PC-3 (cell line): ENCODE data around the gene ILDR1. TPM values are rescaled to one million over a fixed set of nuclear protein-coding genes. Genes with fewer than 3 reads are reported as not detected.

ENCODE experiments used
- ATAC-seq: fragments of 200-7000 bp; cut with Tn5 transposase; 2 replicates; pipeline ENCODE4 v1.9.1; 2020; ENCODE audit warnings: mild to moderate bottlenecking, moderate library complexity
- BruUV-seq: library from RNA; stranded (reverse); fragments of 400-500 nt; replicated peaks from 2 replicates; lab custom pipeline; 2021; lab: Mats Ljungman, UMichigan
- CTCF ChIA-PET: fragments of 300-600 bp; sonication (Branson Sonifier 250); formaldehyde crosslinking; loops from one replicate; lab custom pipeline; 2022; ENCODE audit warnings: antibody characterized with exemption; lab: Charles Lee
- POLR2A ChIA-PET: fragments of 300-600 bp; sonication (Branson Sonifier 250); formaldehyde crosslinking; loops from one replicate; lab custom pipeline; 2022; ENCODE audit warnings: antibody characterized with exemption; ENCODE audit not compliant: unreplicated experiment; lab: Charles Lee
- DNase-seq: peaks from one replicate; pipeline ENCODE4 v3.0.0-alpha.2; 2015
- H2AFZ ChIP-seq: fragments of 300-600 bp; sonication (generic); 2 replicates; pipeline ENCODE4 v1.6.0; 2016; ENCODE audit warnings: antibody characterized with exemption, low read length
- H3F3A ChIP-seq: fragments of 300-600 bp; sonication (generic); one replicate; pipeline ENCODE4 v1.6.0; 2017; ENCODE audit warnings: antibody characterized with exemption, low read length, control low read depth, mild to moderate bottlenecking; ENCODE audit not compliant: unreplicated experiment
- H3K27ac ChIP-seq: fragments of 300-600 bp; sonication (generic); 2 replicates; pipeline ENCODE4 v1.5.1; 2016; ENCODE audit warnings: mild to moderate bottlenecking, low read length
- H3K27me3 ChIP-seq: fragments of 300-600 bp; sonication (generic); 2 replicates; pipeline ENCODE4 v1.6.1; 2016; ENCODE audit warnings: low read length, mixed read lengths
- H3K36me3 ChIP-seq: fragments of 300-600 bp; sonication (generic); 2 replicates; pipeline ENCODE4 v1.6.1; 2016; ENCODE audit warnings: low read depth, mixed run types, low read length, mixed read lengths
- H3K4me1 ChIP-seq: fragments of 300-600 bp; sonication (generic); 2 replicates; pipeline ENCODE4 v1.5.1; 2016; ENCODE audit warnings: low read length; ENCODE audit not compliant: insufficient read depth
- H3K4me2 ChIP-seq: fragments of 300-600 bp; sonication (generic); 2 replicates; pipeline ENCODE4 v1.6.0; 2016; ENCODE audit warnings: low read length
- H3K4me3 ChIP-seq: fragments of 300-600 bp; sonication (generic); 2 replicates; pipeline ENCODE4 v1.5.1; 2016; ENCODE audit warnings: mild to moderate bottlenecking, low read length, mixed read lengths
- H3K79me2 ChIP-seq: fragments of 300-600 bp; sonication (generic); 2 replicates; pipeline ENCODE4 v1.6.1; 2017; ENCODE audit warnings: low read length, mixed read lengths
- H3K9ac ChIP-seq: fragments of 300-600 bp; sonication (generic); 2 replicates; pipeline ENCODE4 v1.6.0; 2016; ENCODE audit warnings: mild to moderate bottlenecking, low read length
- H3K9me2 ChIP-seq: fragments of 300-600 bp; sonication (generic); replicated peaks from 2 replicates; pipeline ENCODE4 v1.6.1; 2016; ENCODE audit warnings: mixed run types, low read length, mixed read lengths
- H3K9me3 ChIP-seq: fragments of 300-600 bp; sonication (generic); 2 replicates; pipeline ENCODE4 v1.6.1; 2016; ENCODE audit warnings: low read length, mixed read lengths
- H4K20me1 ChIP-seq: fragments of 300-600 bp; sonication (generic); 2 replicates; pipeline ENCODE4 v1.6.1; 2016; ENCODE audit warnings: low read length, mixed read lengths
- EZH2 ChIP-seq: fragments of 300-600 bp; sonication (generic); IDR thresholded peaks from one replicate; pipeline ENCODE4 v1.6.1; 2017; ENCODE audit warnings: antibody characterized with exemption, mild to moderate bottlenecking, low read length; ENCODE audit not compliant: unreplicated experiment
- EZH2phosphoT487 ChIP-seq: fragments of 300-600 bp; sonication (generic); IDR thresholded peaks from 2 replicates; pipeline ENCODE4 v1.6.1; 2018; ENCODE audit warnings: mild to moderate bottlenecking, antibody characterized with exemption, low read length, borderline replicate concordance
- intact Hi-C: fragments of 100-400 bp; cut with micrococcal nuclease; formaldehyde crosslinking; loops from 2 replicates; pipeline ENCODE4 v1.9.0; 2023
- total RNA-seq: library from RNA; depleted of rRNA; stranded (reverse); fragments of >200 nt; gene quantifications from 2 replicates; pipeline ENCODE4 v1.2.3, GENCODE V29; 2014
- TF ChIP-seq, protein P1 (sequence below): fragments of 300-600 bp; sonication (generic); conservative IDR thresholded peaks from 2 replicates; pipeline ENCODE4 v1.5.1; 2017; ENCODE audit warnings: antibody characterized with exemption, low read depth, mild to moderate bottlenecking, low read length

ILDR1 gene
- total RNA-seq, 1 experiment from 2014 or later: 5.6 TPM

DNA sequence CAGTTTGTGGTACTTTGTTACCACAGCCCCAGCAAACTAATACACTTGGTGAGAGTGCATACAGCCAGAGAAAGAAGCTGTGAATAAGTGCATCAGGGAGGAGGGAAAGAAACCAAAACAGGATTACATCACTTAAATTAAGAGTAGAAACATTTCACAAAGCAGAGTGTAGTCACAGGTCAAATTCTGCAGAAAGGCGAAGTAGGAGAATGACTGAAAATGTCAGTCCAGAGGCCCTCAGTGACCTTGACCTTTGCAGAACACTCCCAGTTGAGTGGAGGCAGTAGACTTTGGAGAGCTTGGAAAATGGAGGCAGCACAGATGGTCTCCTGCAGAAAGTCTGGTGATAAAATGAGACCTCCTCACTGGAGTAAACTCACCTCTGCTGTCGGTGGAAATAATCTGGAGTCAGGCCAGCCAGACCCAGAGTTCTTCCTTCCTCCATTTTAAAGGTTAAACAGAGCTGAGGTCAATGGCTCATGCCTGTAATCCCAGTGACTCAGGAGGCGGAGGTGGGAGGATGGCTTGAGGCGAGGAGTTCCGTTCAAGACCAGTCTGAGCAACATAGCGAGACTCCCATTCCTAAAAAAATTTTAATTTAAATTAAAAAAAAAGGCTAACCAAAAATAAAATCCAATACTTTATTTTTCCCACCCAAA is 38.1 kb upstream of the ILDR1 start:
- H3K27me3 ChIP-seq: no peaks in the 10 kb centered on the region
- no peak overlapping the region for H3K4me3 ChIP-seq
- CTCF ChIA-PET: no interaction called here
- H3K27ac ChIP-seq: no peak overlapping the region
- H3K36me3 ChIP-seq: no peaks in the 10 kb centered on the region
- H3F3A ChIP-seq: no peaks in the 10 kb centered on the region
- no peaks in the 10 kb centered on the region for H3K9me2 ChIP-seq
- no peaks in the 10 kb centered on the region for H3K4me1 ChIP-seq
- no peak overlapping the region for H2AFZ ChIP-seq
- H3K9me3 ChIP-seq: no peaks in the 10 kb centered on the region
- H4K20me1 ChIP-seq: no peaks in the 10 kb centered on the region
- no peak overlapping the region for H3K4me2 ChIP-seq
- BruUV-seq: no TSS peak
- ATAC-seq (no peak), DNase-seq (no peak)
- H3K79me2 ChIP-seq: no peaks in the 10 kb centered on the region
- intact Hi-C loops: no loop called here
- TF ChIP-seq EZH2 (no peak), EZH2phosphoT487 (no peak)
- TF ChIP-seq, protein P1, sequence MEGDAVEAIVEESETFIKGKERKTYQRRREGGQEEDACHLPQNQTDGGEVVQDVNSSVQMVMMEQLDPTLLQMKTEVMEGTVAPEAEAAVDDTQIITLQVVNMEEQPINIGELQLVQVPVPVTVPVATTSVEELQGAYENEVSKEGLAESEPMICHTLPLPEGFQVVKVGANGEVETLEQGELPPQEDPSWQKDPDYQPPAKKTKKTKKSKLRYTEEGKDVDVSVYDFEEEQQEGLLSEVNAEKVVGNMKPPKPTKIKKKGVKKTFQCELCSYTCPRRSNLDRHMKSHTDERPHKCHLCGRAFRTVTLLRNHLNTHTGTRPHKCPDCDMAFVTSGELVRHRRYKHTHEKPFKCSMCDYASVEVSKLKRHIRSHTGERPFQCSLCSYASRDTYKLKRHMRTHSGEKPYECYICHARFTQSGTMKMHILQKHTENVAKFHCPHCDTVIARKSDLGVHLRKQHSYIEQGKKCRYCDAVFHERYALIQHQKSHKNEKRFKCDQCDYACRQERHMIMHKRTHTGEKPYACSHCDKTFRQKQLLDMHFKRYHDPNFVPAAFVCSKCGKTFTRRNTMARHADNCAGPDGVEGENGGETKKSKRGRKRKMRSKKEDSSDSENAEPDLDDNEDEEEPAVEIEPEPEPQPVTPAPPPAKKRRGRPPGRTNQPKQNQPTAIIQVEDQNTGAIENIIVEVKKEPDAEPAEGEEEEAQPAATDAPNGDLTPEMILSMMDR: no peak
- POLR2A ChIA-PET: no interaction called here
- no peak overlapping the region for H3K9ac ChIP-seq

DNA sequence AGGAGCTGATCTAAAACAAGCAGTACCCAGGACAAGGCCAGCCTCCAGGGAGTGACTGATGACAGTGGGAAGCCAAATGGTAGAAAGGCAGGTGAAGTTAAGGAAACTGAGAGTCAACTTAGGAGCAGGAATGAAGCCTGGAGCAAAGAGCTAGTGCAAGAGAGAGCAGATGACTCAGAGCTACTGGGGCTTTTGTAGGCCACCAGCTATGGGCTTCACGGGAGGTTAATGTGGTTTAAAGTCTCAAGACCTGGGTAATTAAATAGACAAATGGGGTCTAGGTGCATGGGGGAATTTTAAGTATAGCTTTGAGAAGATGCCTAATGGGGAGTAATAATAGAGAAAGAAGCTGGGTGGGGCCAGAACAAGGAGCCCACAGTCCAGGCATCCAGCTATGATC is 36.2 kb upstream of the ILDR1 start:
- Histone ChIP-seq H3K27me3 (no peaks in the 10 kb centered on the region), H3K4me1 (no peaks in the 10 kb centered on the region), H3F3A (no peaks in the 10 kb centered on the region), H3K9me3 (no peaks in the 10 kb centered on the region), H3K4me3 (no peak overlapping the region), H3K9ac (no peak overlapping the region), H3K4me2 (no peak overlapping the region), H3K36me3 (no peaks in the 10 kb centered on the region), H3K9me2 (no peaks in the 10 kb centered on the region), H3K27ac (no peak overlapping the region), H2AFZ (no peak overlapping the region), H3K79me2 (no peaks in the 10 kb centered on the region), H4K20me1 (no peaks in the 10 kb centered on the region)
- DNase-seq (no peak), ATAC-seq (no peak)
- intact Hi-C loops: no loop called here
- BruUV-seq: no TSS peak
- ChIA-PET POLR2A (no interaction called here), CTCF (no interaction called here)
- no peak for TF ChIP-seq EZH2
- TF ChIP-seq, protein P1: no peak
- TF ChIP-seq EZH2phosphoT487: no peak

DNA sequence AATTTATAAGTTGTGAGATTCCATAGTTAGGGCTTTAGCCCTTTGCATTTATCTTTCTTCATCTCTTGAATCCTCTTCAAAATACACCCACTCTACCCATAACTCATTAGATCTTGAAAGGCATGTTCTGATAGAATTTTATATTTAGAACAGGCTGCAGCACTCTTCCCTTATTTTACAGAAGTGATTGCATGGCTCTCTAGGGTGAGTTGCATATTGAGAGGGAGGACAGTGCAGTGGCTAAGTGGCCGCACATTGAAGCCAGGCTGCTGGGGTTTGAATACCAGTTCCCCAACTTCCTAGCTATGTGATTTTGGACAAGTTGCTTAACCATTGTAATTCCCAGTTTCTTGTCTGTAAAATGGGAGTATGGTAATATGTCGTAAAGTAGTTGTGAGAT is 35.6 kb upstream of the ILDR1 start:
- POLR2A ChIA-PET: no interaction called here
- Histone ChIP-seq H3K36me3 (no peaks in the 10 kb centered on the region), H3K9ac (no peak overlapping the region), H3K27me3 (no peaks in the 10 kb centered on the region), H3K9me2 (no peaks in the 10 kb centered on the region), H2AFZ (no peak overlapping the region), H3F3A (no peaks in the 10 kb centered on the region), H3K9me3 (no peaks in the 10 kb centered on the region), H3K4me1 (no peaks in the 10 kb centered on the region), H4K20me1 (no peaks in the 10 kb centered on the region), H3K4me3 (no peak overlapping the region), H3K4me2 (no peak overlapping the region), H3K27ac (no peak overlapping the region), H3K79me2 (no peaks in the 10 kb centered on the region)
- ATAC-seq: no peak
- intact Hi-C loops: no loop called here
- CTCF ChIA-PET: no interaction called here
- DNase-seq: no peak
- no peak for TF ChIP-seq EZH2phosphoT487
- TF ChIP-seq, protein P1: no peak
- TF ChIP-seq EZH2: no peak
- BruUV-seq: no TSS peak
